Measurements from ENCODE around the gene TEC. TPM values are rescaled to one million over a fixed set of nuclear protein-coding genes. Genes with fewer than 3 reads are reported as not detected.

TEC gene
- total and polyA plus RNA-seq, 9 of the 15 experiments (the other 6 are each of a cell fraction or from before 2014, with no cell fraction given): 5.3 to 14.7 (median 8.8) TPM

- TF ChIP-seq NFRKB (IDR thresholded peaks at IDR 0.05; ENCODE audit: low read depth) (no peak), FOXJ2 (tag; IDR thresholded peaks at IDR 0.05) (no peak), RBM25 (IDR thresholded peaks at IDR 0.05; ENCODE audit: low read depth, low read length, severe bottlenecking) (no peak), STAG1 (CRISPR knock-in tag; IDR thresholded peaks at IDR 0.05; ENCODE audit: borderline replicate concordance) (no peak), SNRNP70 (optimal IDR thresholded peaks at IDR 0.05; ENCODE audit: low read depth, low read length) (no peak), ZNF696 (CRISPR knock-in tag; conservative IDR thresholded peaks at IDR 0.05) (no peak), MEF2A (IDR thresholded peaks at IDR 0.05; ENCODE audit: control insufficient read depth, low read depth, low read length) (no peak; the same call in 1 of the 2 replicates), TCF7 (IDR thresholded peaks at IDR 0.05; ENCODE audit: borderline replicate concordance) (no peak), KAT8 (IDR thresholded peaks at IDR 0.05; ENCODE audit: low read depth) (no peak), GABPB2 (CRISPR knock-in tag; conservative IDR thresholded peaks at IDR 0.05) (no peak), BACH1 (tag; IDR thresholded peaks at IDR 0.05) (peak; percentile 87), RERE (CRISPR knock-in tag; IDR thresholded peaks at IDR 0.05; ENCODE audit: borderline replicate concordance) (no peak)
- TF ChIP-seq, protein P1, sequence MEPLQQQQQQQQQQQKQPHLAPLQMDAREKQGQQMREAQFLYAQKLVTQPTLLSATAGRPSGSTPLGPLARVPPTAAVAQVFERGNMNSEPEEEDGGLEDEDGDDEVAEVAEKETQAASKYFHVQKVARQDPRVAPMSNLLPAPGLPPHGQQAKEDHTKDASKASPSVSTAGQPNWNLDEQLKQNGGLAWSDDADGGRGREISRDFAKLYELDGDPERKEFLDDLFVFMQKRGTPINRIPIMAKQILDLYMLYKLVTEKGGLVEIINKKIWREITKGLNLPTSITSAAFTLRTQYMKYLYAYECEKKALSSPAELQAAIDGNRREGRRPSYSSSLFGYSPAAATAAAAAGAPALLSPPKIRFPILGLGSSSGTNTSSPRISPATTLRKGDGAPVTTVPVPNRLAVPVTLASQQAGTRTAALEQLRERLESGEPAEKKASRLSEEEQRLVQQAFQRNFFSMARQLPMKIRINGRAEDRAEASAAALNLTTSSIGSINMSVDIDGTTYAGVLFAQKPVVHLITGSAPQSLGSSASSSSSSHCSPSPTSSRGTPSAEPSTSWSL (CRISPR knock-in tag; IDR thresholded peaks at IDR 0.05; ENCODE audit: borderline replicate concordance): no peak
- TF ChIP-seq, protein P2, sequence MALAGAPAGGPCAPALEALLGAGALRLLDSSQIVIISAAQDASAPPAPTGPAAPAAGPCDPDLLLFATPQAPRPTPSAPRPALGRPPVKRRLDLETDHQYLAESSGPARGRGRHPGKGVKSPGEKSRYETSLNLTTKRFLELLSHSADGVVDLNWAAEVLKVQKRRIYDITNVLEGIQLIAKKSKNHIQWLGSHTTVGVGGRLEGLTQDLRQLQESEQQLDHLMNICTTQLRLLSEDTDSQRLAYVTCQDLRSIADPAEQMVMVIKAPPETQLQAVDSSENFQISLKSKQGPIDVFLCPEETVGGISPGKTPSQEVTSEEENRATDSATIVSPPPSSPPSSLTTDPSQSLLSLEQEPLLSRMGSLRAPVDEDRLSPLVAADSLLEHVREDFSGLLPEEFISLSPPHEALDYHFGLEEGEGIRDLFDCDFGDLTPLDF (CRISPR knock-in tag; IDR thresholded peaks at IDR 0.05): no peak
Observed at GRCh38 chr4:48247142-48247877, 22.3 kb downstream of the TEC start (continued).

Measured in K562 (cell line).